KOPT-K1 (cell line): ENCODE data around the gene LOC101059915.
A peak's percentile ranks its signal among the peaks of the same experiment; 100 is the strongest.

ENCODE experiments used
- H3K27ac ChIP-seq: fragments of 200-600 bp; sonication (generic); 2 replicates; pipeline ENCODE4 v1.5.1; 2016; ENCODE audit warnings: antibody characterized with exemption, mild to moderate bottlenecking, low read depth, low read length; ENCODE audit not compliant: poor library complexity, severe bottlenecking
- H3K36me3 ChIP-seq: fragments of 200-600 bp; sonication (generic); 2 replicates; pipeline ENCODE4 v1.5.1; 2017; ENCODE audit warnings: antibody characterized with exemption, mild to moderate bottlenecking, low read length, moderate library complexity; ENCODE audit not compliant: insufficient read depth
- H3K9me3 ChIP-seq: fragments of 200-600 bp; sonication (generic); 2 replicates; pipeline ENCODE4 v1.5.1; 2017; ENCODE audit warnings: antibody characterized with exemption, low read length, mild to moderate bottlenecking; ENCODE audit not compliant: insufficient read depth, poor library complexity, severe bottlenecking

The LOC101059915 gene

DNA sequence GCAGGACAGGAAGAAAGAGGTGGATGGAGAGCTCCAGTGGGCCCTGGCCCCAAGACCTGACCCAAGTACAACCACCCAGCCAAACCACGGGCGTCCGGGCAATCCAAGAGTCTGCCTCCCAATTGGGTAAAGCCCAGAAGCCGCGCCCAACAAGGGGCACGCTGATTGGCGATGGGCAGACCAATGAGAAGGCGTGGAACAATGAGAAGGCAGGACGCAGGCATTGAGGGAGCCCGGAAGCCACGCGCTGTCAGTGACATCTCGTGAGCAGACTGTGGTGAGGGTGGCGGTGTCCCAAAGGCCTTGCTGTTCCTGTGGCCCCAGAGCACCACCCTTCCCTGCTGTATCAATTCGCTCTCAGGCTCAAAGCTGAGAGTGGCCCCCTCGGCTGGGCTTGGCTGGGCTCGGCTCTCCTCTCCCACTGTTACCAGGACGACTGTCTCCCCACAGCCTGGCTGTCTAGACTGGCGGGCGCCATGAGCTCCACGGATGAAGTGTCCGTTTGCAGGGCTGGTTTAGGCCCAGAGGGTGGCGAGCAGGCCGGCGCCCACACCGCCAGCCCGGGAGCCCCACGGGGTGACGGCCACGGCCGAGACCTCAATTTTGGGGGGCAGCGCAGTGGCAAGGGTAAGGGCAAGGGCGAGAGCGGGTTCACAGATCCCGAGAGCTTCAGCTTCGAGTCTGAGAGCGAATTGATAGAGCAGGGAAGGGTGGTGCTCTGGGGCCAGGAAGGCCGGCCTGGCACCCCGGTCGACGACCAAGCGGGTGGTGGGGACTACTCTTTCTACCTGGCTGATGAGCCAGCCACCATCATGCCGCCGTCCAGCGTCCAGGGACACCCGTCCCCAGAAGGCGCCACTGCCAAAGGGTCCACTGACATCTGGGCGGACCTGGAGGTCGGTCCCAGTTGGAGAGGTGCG is at the start of gene LOC101059915:
Gene LOC101059915, plus strand, starts transcription at position 219 of the 920 bp plus-strand sequence.
- no peaks in the 10 kb centered on the region for H3K9me3 ChIP-seq
- H3K36me3 ChIP-seq, result no peaks in the 10 kb centered on the region
- no peak within 1 kb of the TSS for H3K27ac ChIP-seq

DNA sequence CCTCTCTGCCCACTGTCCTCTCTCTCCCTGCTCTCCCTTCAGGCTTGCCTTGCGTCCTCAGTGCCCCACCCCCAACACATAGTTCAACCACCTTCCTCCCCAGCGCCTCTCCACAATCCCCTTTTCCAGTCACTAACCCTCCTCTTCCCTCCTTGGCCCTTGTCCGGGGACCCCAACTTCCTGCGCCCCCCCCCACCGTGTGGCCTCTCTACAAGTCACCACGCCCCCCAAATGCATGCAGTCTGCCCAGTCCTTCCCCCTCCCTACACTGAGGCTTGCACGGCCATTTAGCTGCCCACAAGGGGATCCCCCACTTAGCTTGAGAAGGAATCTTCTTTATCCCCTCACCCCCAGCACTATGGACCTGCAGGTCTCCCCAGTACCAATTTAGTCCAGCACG is 49.6 kb upstream of the LOC101059915 start:
- Histone ChIP-seq H3K36me3 (peaks cover 5% of the 10 kb centered on the region; the same call in 1 of the 2 replicates), H3K27ac (peak overlapping the region; percentile 62), H3K9me3 (no peaks in the 10 kb centered on the region)

- Histone ChIP-seq H3K9me3 (no peaks in the 10 kb centered on the region), H3K36me3 (no peaks in the 10 kb centered on the region; the same call in 1 of the 2 replicates), H3K27ac (peak within 1 kb of the TSS; percentile 62)
Measured at GRCh38 chrX:71618303-71618721, 49.0 kb upstream of the LOC101059915 start, which contains the start of gene CXCR3. Gene CXCR3 (minus strand): TSS chrX:71618511. CDS start chrX:71618449, 62 bp downstream.

DNA sequence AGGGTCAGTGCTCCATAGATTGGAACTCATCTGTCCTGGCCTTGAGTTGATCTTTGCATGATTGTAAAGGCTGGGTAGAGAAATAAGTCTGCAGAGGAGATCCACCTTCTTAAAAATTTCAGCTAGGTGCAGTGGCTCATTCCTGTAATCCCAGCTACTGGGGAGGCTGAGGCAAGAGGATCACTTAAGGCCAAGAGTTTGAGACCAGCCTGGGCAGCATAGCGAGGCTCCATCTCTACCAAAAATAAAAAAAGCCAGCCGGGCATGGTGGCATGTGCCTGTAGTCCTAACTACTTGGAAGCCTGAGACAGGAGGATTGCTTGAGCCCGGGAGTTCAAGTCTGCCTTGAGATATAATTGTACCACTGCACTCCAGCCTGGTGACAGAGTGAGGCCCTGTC is 48.6 kb upstream of the LOC101059915 start:
- Histone ChIP-seq H3K9me3 (no peaks in the 10 kb centered on the region), H3K36me3 (no peaks in the 10 kb centered on the region), H3K27ac (peak overlapping the region; percentile 62)

- H3K9me3 ChIP-seq, result no peaks in the 10 kb centered on the region
- no peaks in the 10 kb centered on the region for H3K36me3 ChIP-seq
- peak overlapping the region; percentile 62 for H3K27ac ChIP-seq
Measured at GRCh38 chrX:71619193-71619592, 48.2 kb upstream of the LOC101059915 start.

GRCh38 chrX:71619986-71620385 is 47.4 kb upstream of the LOC101059915 start:
- H3K36me3 ChIP-seq, result no peaks in the 10 kb centered on the region
- no peak overlapping the region for H3K27ac ChIP-seq
- no peaks in the 10 kb centered on the region for H3K9me3 ChIP-seq

DNA sequence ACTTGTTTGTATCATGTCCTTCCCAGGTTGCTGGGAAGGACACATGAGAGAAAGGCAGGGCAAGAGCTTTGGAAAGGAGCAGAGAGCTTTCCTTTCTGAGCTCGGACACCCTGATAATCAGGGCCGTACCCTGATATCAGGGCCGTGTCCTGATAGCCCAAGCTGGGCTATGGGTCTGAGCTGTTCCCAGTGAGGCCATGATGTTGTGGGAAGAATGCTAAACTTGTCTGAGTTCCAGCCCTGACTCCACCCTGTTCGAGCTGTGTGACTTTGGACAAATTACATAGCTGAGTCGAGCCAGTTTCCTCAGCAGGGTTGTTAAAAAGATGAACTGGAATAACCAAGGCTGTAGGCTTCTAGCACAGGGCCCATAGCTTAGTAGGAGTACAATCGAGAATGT is 45.7 kb upstream of the LOC101059915 start:
- Histone ChIP-seq H3K36me3 (no peaks in the 10 kb centered on the region), H3K9me3 (no peaks in the 10 kb centered on the region), H3K27ac (peak overlapping the region; percentile 16)

- H3K9me3 ChIP-seq, result no peaks in the 10 kb centered on the region
- H3K36me3 ChIP-seq, result no peaks in the 10 kb centered on the region
- peak overlapping the region; percentile 71 for H3K27ac ChIP-seq
Measured at GRCh38 chrX:71622032-71622575, 45.2 kb upstream of the LOC101059915 start.

DNA sequence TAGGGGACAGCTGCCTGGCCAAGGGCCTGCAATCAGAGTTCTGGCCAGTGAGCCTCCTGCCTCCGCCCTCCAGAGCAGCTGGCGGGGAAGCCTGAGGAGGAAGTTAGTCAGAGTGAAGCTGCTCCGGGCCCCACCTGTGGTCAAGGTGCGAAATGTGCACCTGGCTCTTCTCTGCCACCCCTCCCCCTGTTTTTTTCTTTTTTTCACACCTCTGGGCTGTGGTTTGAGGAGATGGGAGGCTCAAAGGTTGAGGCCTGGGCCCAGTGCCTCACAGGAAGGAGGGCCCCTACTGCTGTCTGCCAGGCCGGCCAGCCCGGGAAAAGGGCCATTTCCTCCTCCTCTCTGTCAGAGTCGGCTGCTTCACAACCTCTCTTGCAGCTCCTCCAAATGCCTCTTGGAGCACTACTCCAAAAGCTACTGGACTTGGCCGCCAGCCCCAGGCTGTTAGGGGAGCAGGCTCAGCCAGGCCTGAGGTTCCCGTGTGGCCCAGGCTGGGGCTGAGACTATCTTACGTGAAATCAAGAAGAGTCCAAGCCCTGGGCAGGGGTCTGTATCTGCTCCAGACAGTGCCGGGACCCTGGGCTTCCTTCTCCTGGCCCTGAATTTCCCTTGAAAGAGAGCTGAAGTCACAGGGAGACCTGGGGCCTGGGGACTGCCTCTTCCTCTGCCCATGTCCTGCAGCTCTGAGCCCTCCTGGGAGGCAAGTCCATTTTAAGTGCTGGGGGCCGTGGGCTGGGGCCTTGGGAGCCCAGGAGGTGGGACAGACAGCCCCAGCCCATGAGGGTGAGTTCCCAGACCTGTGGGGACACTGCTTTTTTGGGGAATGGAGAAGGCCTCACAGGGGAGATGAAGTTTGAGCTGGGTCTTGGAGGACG is 44.5 kb upstream of the LOC101059915 start:
- H3K27ac ChIP-seq, result peak overlapping the region; percentile 71
- H3K9me3 ChIP-seq, result no peaks in the 10 kb centered on the region
- H3K36me3 ChIP-seq, result no peaks in the 10 kb centered on the region

DNA sequence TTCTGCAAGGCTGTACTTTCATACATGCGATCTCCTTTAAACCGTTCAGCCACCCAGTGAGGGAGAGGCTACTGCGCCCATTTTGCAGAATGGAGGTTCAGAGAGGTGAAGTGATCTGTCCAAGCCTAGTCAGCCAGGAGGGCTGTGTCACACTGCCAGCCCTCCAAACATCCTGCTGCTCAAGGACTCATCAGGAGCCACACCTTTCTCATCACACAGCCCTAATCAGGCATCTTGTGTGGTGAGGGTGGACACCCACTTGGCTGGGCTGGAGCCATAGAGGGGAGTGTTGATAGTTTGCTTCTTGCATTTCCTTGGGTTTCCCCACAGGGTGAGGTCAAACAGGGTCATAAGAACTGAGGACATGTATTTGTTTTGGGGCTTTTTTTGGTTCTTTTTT is 43.6 kb upstream of the LOC101059915 start:
- Histone ChIP-seq H3K36me3 (no peaks in the 10 kb centered on the region), H3K9me3 (no peaks in the 10 kb centered on the region), H3K27ac (peak overlapping the region; percentile 71)

DNA sequence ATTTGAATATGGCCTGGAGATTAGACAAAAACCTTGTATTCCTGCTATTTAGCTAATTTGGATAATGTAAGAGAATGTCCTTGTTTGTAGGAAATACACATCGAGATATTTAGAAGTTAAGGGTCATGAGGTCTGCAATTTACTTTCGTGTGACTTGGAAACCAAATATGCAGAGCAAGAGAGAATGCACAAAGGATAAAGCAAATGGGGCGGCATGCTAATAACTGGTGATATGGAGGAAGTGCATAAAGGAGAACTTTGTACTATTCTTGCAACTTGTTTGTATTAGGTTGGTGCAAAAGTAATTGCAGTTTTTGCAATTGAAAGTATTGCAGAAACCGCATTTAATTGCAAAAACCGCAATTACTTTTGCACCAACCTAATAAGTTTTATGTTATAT is 41.9 kb upstream of the LOC101059915 start:
- no peaks in the 10 kb centered on the region for H3K36me3 ChIP-seq
- H3K27ac ChIP-seq, result no peak overlapping the region
- no peaks in the 10 kb centered on the region for H3K9me3 ChIP-seq

- H3K9me3 ChIP-seq, result no peaks in the 10 kb centered on the region
- no peaks in the 10 kb centered on the region for H3K36me3 ChIP-seq
- no peak overlapping the region for H3K27ac ChIP-seq
Measured at GRCh38 chrX:71626576-71626975, 40.8 kb upstream of the LOC101059915 start.

DNA sequence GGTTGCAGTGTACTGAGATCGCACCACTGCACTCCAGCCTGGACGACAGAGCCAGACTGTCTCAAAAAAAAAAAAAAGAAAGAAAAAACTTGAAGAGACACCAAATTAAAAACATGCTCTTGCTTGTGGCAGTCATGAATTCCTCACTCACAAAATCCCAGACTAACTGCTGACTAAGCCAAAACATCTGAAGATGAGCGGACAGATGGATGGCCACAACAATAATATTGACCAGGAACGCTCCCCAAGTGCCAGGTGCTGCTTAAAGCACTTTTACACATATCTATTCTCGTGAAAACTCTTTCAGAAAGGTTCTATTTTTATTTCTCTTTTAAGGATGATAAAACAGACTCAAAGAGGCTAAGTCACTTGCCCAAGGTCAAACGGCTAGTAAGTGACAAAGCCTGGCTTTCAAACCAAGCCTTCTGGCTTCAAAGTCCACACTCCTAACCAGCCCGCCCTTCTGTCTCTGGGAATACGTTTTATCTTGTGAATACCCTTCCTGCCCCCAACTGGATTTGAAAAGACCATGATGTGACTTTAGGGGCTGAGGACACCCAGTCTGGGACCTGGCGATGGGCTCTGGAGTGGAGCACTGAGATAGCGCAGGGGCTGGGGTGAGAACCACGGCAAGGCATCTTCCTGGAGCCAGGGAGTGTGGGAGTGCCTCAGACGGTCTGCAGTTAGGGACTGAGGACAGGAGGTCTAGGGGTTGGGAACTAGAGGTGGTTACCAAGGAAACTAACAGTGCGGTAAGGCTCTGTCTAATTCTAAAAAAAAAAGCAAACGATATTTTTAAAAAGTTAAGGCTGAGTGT is 39.5 kb upstream of the LOC101059915 start:
- H3K27ac ChIP-seq, result no peak overlapping the region
- H3K36me3 ChIP-seq, result no peaks in the 10 kb centered on the region
- no peaks in the 10 kb centered on the region for H3K9me3 ChIP-seq

DNA sequence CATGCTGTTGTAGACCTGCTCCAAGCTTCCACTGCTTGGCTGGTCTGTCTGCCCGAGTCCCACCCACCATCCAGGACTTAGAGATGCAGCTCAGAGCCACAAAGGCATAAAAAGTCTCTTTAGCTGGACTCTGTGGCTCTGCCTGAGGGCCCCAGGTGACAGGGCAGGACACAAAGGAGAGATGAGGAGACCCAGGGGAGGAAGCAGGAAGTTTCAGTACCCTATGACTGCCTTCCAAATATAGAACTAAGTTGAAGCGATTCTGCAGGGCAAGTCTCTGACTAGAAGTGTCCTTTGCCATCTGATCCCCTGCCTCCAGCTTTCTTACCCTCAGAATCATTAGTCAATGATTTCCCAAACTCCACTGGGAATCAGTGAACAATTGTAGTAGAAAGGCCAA is 37.9 kb upstream of the LOC101059915 start:
- Histone ChIP-seq H3K9me3 (no peaks in the 10 kb centered on the region), H3K27ac (no peak overlapping the region), H3K36me3 (no peaks in the 10 kb centered on the region)
